T47D (cell line): ENCODE results near the gene STARD3NL.
"Not testable (repeated sequence)": the region's sequence is repeated elsewhere in the genome, so short reads cannot be mapped to it uniquely, and the experiment has no call there.

ENCODE experiments used
- DNase-seq, 2 experiments: peaks; one replicate each; pipeline versions ENCODE4 v3.0.0 to v3.0.0-alpha.2; 2011 to 2012; ENCODE audit warnings: low read depth in 1 of 2, low spot score in 1 of 2
- JUND ChIP-seq: IDR thresholded peaks from 2 replicates; pipeline ENCODE4 v1.6.1; 2012; ENCODE audit warnings: low read depth
- in situ Hi-C: cut with HindIII; loops from 2 replicates; pipeline ENCODE4 v1.10.0; 2016; ENCODE audit warnings: low sequenced_read_pairs, low pct_unique_long_range_greater_than_20kb

STARD3NL gene

DNA sequence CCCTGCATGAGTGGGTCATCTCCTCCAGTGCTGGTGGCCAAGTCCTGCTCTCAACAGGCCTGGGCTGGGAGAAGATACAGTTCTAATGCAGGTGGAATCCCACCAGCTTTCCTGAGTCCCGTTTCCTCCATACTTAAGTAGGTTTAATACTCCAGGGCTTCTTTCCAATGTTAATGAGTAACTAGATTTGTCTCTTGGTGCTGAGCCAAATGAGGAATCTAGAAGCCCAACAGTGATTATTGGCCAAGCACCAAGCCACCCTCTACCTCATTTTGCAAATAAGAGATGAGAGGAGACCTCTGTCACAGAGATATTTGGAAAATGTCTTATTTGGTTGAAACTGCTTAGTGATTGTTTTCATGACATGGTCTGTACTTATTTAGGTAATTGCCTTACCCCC is 37.1 kb downstream of the STARD3NL start:
- no peak for DNase-seq
- in situ Hi-C loops: no loop called here
- no peak for TF ChIP-seq JUND

DNA sequence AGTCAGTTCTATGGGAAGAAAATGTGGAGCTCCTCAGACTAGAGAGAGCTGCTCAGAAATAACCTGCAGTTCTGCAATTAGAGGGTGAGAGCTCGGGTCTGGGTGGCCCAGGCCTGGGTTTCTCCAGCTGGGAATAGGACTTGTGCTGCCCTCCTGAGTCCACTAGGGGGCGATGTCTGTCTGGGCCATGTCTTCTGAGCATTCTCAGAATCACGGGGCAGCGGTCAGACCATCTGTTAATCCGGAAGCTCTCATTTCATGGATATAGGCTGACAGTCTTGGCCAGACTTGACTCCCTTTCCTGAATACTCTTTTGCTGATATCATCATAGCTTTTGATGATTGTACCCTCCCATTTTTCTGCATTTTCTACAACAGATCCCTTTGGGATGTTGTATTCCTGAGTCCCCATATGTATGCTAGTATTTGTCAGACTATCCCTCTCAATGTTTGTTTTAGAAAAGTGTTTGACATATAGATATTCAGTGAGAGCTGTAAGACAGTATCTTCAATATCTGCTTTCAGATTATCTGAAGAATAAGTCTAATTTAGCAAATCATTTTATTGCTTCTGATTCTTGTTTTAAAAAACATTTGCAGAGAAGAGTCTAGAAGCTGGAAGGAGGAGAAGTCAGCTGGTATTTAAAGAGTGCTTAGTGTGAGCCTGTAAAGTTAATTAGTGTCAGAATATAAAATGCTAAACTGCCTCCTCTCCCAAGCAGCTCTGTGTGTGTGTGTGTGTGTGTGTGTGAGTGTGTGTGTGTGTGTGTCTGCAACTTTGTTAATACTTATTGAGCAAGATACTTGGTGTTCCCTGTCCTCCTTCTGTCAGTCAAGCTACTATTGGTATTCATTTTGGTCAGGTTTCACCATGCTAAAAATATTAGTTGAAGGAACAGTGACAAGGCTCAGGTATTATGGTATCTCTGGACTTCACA is 38.0 kb downstream of the STARD3NL start:
- DNase-seq: peak; percentile 54 to 82
- TF ChIP-seq JUND: no peak
- in situ Hi-C loops: no loop called here

DNA sequence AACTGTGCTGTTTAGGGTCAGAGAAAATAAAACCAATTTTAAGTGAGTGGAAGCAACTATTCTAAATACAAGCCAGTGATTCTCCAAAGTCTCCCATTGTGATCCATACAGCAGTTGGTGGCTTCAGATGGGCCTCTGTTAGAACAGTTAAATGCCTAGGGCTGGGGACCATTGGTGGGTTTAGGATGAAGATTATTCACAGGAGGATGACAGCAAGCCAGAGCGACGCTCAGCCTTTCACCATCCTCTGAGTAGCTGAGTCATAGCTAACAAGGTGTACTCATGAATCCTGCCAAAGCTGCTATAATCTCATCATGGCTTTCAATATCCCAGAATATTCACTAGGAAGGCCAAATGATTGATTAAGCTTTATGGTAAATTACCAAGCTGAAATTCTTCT is 39.6 kb downstream of the STARD3NL start:
- TF ChIP-seq JUND: no peak
- no peak for DNase-seq
- in situ Hi-C loops: no loop called here

DNA sequence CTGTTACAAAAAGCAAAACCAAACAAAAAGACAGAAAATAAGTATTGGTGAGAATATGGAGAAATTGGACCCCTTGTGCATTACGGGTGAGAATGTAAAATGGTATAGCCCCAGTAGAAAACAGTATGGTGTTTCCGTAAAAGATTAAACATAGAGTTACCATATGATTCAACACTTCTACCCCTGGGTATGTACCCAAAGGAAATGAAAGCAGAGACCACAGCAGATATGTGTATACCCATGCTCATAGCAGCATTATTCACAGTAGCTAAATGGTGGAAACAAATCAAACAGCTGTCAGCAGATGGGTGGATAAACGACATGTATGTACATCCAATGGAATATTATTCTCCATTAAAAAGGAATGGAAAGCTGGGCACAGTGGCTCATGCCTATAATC is 42.4 kb downstream of the STARD3NL start:
- no peak for TF ChIP-seq JUND
- in situ Hi-C loops: no loop called here

DNA sequence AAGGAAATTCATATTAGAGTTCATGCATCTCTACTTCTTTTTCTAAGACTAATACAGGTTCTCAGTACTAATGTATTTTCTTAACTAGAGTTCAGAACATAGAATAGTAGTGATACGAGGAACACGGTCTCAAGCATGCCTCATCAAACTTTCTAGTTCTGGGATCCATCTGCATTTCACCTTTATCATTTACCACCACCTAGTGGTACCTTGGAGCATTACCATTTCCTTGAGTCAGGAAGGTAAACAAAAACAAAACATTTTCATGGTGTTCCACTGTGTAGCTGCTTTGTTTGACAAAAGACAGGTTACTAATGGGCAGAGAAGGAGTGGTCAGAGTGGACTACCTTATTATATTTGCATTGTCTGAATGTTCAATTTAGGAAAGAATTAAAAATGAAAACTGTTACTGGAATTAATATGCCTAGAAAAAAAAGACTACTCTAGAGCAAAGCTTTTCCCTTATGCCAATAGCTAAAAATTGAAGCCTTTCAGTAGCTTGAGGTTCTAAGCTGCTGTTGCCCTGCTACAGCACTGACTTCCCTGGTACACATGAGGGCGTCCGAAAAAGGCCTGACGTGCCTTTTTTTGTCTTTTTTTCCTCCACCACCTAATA is 44.5 kb downstream of the STARD3NL start:
- in situ Hi-C loops: no loop called here
- no peak for TF ChIP-seq JUND
- DNase-seq: peak; percentile 50 to 86

More for the DNA sequence above, 42.4 kb downstream of the STARD3NL start:
- no peak for DNase-seq

DNA sequence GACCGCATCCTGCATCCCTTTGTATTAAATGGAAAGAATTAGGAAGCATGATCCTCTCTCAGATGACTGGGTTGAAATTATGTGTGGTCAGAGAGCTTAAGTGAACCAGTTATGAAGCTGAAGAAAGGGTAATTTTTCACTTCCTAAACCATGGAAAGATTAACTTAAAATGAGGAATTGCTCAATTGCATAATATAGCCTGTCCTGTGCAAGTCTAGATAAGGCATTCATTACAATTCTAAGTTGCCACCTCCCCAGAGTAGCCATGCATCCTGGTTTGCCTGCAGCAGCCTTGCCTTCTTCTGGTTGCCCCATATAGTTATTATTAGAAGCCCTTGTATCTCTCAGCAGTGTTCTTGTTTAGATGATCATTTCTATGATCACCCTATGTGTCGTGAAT is 45.3 kb downstream of the STARD3NL start:
- in situ Hi-C loops: no loop called here
- no peak for TF ChIP-seq JUND
- no peak for DNase-seq

DNA sequence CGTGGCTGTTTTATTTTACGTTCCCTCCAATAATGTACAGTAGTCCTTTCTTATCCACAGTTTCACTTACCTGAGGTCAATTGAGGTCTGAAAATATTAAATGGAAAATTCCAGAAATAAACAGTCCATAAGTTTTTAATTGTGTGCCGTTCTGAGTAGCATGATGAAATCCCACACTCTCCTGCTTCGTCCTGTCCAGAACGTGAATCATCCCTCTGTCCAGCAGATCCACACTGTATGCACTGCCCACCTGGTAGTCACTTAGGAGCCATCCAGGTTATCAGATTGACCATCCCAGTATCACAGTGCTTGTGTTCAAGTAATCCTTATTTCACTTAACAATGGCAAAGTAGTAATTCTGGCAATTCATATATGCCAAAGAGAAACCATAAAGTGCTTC is 46.3 kb downstream of the STARD3NL start:
- no peak for TF ChIP-seq JUND
- DNase-seq: no peak
- in situ Hi-C loops: no loop called here

DNA sequence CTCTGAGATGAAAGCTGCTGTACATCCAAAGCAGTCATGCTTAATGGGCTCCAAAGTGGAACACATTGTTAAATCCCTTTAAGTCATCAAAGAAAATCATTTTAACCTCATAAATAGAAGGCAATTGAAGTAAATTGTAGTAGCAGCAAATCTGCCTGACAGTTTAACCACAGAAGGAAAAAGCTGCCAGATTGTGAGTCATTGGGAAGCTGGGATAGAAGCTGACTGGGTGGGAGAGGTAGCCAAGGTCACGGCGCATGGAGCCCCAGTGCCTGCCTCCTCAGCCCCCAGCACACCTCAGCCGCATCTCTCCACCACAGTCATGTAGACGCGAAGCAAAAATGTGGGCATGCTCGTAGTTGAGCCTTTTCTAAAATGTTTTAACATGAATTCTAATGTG is 51.3 kb downstream of the STARD3NL start:
- TF ChIP-seq JUND: no peak
- in situ Hi-C loops: no loop called here
- DNase-seq: no peak

DNA sequence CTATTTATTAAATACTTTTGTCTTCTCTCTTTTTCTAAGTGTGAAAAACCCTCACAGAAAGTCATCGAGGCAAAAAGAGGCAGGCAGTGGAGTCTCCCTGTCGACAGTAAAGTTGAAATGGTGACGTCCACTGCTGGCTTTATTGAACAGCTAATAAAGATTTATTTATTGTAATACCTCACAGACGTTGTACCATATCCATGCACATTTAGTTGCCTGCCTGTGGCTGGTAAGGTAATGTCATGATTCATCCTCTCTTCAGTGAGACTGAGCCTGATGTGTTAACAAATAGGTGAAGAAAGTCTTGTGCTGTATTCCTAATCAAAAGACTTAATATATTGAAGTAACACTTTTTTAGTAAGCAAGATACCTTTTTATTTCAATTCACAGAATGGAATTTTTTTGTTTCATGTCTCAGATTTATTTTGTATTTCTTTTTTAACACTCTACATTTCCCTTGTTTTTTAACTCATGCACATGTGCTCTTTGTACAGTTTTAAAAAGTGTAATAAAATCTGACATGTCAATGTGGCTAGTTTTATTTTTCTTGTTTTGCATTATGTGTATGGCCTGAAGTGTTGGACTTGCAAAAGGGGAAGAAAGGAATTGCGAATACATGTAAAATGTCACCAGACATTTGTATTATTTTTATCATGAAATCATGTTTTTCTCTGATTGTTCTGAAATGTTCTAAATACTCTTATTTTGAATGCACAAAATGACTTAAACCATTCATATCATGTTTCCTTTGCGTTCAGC is 52.0 kb downstream of the STARD3NL start:
- in situ Hi-C loops: no loop called here
- TF ChIP-seq JUND: no peak
- DNase-seq: no peak

DNA sequence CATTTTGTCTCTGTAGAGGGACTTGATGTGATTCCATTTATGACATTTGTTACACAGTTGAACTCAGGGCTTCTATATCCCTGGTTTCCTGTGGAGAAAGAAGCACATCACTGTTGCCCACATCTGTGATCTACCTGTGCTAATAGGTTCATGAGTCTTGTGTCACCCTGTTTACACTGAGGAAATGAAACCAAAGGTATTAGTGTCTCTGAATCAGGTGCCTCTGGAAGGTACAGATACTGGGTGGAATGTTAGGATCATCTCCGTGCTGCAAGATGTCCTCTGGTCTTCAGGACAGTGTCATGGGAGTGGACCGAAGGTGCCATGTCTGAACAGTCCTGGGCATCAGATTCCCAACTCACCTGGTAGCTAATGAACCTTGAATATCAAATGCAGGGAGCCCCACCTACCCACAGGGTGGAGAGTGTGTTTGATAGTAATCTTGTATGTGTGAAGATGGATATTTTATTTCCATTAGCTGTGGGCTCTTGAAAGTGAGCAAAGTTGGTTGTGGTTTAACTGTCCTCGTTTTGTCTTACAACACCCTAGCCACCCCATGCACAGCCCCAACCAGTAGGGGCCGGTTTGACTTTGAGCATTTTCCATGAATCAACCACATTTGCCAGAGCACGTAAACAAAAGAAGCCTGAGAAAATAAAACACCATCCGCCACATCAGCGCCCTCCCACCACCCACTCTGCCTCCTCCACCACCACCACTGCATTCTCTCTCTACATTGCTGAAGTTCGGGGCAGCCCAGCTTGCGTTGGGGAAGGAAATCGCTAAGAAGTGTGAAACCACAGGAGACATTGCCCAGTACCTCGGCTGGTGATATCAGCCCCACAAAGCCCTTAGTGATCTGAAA is 54.7 kb downstream of the STARD3NL start:
- in situ Hi-C loops: no loop called here

DNA sequence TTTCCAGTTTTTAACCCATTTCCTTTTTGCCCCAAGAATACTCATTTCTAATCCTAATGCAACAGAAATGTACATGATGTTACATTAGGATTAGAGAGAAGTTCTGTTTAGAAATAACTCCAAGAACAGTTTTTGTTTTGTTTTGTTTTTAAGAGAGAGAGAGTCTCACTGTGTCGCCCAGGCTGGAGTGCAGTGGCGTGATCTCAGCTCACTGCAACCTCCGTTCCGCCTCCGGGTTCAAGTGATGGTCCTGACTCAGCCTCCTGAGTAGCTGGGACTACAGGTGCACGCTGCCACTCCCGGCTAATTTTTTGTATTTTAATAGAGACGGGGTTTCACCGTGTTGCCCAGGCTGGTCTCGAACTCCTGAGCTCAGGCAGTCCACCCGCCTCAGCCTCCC is 56.7 kb downstream of the STARD3NL start:
- in situ Hi-C loops, DNase-seq: not testable (repeated sequence)

More for the DNA sequence above, 54.7 kb downstream of the STARD3NL start:
- DNase-seq: no peak
- TF ChIP-seq JUND: no peak

DNA sequence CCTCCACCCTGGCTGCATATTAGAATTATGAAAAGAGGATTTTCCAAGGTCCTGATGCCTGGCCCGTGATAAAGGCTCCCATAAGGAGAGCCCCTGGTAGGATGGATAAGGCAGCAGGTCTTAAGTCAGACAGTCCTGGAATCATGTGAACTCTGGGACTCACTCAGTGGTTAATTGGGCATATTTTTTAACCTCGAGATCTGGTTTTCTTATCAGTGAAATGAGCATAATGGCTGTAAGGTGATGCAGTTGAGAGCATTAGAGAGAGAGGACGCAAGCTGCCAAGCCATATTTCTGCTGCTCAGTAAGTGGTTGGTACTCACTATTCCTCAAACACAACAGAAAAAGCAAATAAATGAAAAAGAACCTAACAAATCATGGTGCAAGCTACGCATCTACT is 57.6 kb downstream of the STARD3NL start:
- in situ Hi-C loops: no loop called here
- TF ChIP-seq JUND: no peak
- DNase-seq: no peak

DNA sequence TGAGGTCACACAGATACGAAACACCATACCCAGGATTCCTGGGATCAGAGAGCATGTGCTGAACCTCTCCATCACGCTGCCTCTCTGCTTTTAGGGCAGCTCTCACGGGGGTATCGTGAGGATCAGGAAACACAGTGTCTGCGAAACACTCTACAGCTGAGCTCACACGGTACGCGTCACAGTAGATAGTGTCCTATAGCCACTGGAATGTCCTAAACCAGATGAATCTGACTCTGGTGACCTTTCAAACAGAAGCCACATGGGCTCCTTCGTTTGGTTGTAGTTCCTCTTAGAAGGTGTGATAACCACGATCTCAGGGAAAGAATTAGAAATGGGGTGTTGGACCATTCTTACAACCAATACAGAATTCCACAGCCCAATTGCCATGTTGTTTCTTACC is 61.1 kb downstream of the STARD3NL start:
- in situ Hi-C loops, DNase-seq: not testable (repeated sequence)
